ENCODE results near the gene HK3.
"Not testable (repeated sequence)": the region's sequence is repeated elsewhere in the genome, so short reads cannot be mapped to it uniquely, and the experiment has no call there.

The HK3 gene

GRCh38 chr5:176873541-176874172, 25.5 kb downstream of the HK3 start:
- H3K27ac ChIP-seq: no peak overlapping the region
- DNase-seq (ENCODE audit: low read depth, low spot score): no peak

GRCh38 chr5:176873011-176873410, 26.1 kb downstream of the HK3 start:
- not testable (repeated sequence) for DNase-seq (ENCODE audit: low read depth, low spot score); H3K27ac ChIP-seq

GRCh38 chr5:176872586-176872985, 26.6 kb downstream of the HK3 start:
- DNase-seq (ENCODE audit: low read depth, low spot score); H3K27ac ChIP-seq: not testable (repeated sequence)

GRCh38 chr5:176870644-176871043, 28.5 kb downstream of the HK3 start:
- DNase-seq (ENCODE audit: low read depth, low spot score); H3K27ac ChIP-seq: not testable (repeated sequence)

- no peak overlapping the region for H3K27ac ChIP-seq
- no peak for DNase-seq (ENCODE audit: low read depth, low spot score)
Observed at GRCh38 chr5:176870110-176870591, 29.0 kb downstream of the HK3 start.

- DNase-seq (ENCODE audit: low read depth, low spot score): no peak
- no peak overlapping the region for H3K27ac ChIP-seq
Observed at GRCh38 chr5:176869501-176870109, 29.5 kb downstream of the HK3 start.

- no peak for DNase-seq (ENCODE audit: low read depth, low spot score)
- no peak overlapping the region for H3K27ac ChIP-seq
Observed at GRCh38 chr5:176868731-176869130, 30.4 kb downstream of the HK3 start.

- no peak overlapping the region for H3K27ac ChIP-seq
- no peak for DNase-seq (ENCODE audit: low read depth, low spot score)
Observed at GRCh38 chr5:176868126-176868525, 31.0 kb downstream of the HK3 start.

GRCh38 chr5:176866707-176867310, 32.3 kb downstream of the HK3 start:
- H3K27ac ChIP-seq: no peak overlapping the region
- no peak for DNase-seq (ENCODE audit: low read depth, low spot score)

- no peak for DNase-seq (ENCODE audit: low read depth, low spot score)
- no peak overlapping the region for H3K27ac ChIP-seq
Observed at GRCh38 chr5:176865964-176866363, 33.2 kb downstream of the HK3 start.

GRCh38 chr5:176864755-176865154, 34.4 kb downstream of the HK3 start:
- H3K27ac ChIP-seq: no peak overlapping the region
- DNase-seq (ENCODE audit: low read depth, low spot score): no peak

GRCh38 chr5:176863765-176864098, 35.4 kb downstream of the HK3 start:
- H3K27ac ChIP-seq: no peak overlapping the region
- DNase-seq (ENCODE audit: low read depth, low spot score): no peak

- DNase-seq (ENCODE audit: low read depth, low spot score): no peak
- H3K27ac ChIP-seq: no peak overlapping the region
Observed at GRCh38 chr5:176863041-176863764, 35.9 kb downstream of the HK3 start.

- no peak for DNase-seq (ENCODE audit: low read depth, low spot score)
- H3K27ac ChIP-seq: no peak overlapping the region
Observed at GRCh38 chr5:176862330-176862995, 36.7 kb downstream of the HK3 start.

GRCh38 chr5:176861276-176861675, 37.9 kb downstream of the HK3 start:
- no peak for DNase-seq (ENCODE audit: low read depth, low spot score)
- H3K27ac ChIP-seq: no peak overlapping the region

GRCh38 chr5:176860381-176860780, 38.8 kb downstream of the HK3 start:
- H3K27ac ChIP-seq: no peak overlapping the region
- DNase-seq (ENCODE audit: low read depth, low spot score): no peak

GRCh38 chr5:176859916-176860315, 39.2 kb downstream of the HK3 start:
- H3K27ac ChIP-seq: no peak overlapping the region
- no peak for DNase-seq (ENCODE audit: low read depth, low spot score)

GRCh38 chr5:176857894-176858273, 41.3 kb downstream of the HK3 start:
- H3K27ac ChIP-seq: no peak overlapping the region

GRCh38 chr5:176857216-176857893, 41.8 kb downstream of the HK3 start:
- no peak overlapping the region for H3K27ac ChIP-seq
- DNase-seq (ENCODE audit: low read depth, low spot score): no peak

More at GRCh38 chr5:176857894-176858273, 41.3 kb downstream of the HK3 start:
- no peak for DNase-seq (ENCODE audit: low read depth, low spot score)

GRCh38 chr5:176856746-176857145, 42.4 kb downstream of the HK3 start:
- DNase-seq (ENCODE audit: low read depth, low spot score): no peak
- no peak overlapping the region for H3K27ac ChIP-seq
